SK-N-SH treated with all-trans-retinoic acid at 6 μM for 48 hours (cell line): Measurements from ENCODE around the gene ITPR3.

ENCODE experiments used
- CREB5 ChIP-seq: fragments of 250-450 bp; sonication (Bioruptor Pico); IDR thresholded peaks from 2 replicates; pipeline ENCODE4 v1.5.1; 2020; ENCODE audit warnings: low read depth, mild to moderate bottlenecking, moderate library complexity
- TF ChIP-seq, protein P1 (sequence below): fragments of 250-450 bp; sonication (Bioruptor Pico); IDR thresholded peaks from 2 replicates; pipeline ENCODE4 v1.8.0; 2020; ENCODE audit warnings: mild to moderate bottlenecking, moderate library complexity, borderline replicate concordance

DNA sequence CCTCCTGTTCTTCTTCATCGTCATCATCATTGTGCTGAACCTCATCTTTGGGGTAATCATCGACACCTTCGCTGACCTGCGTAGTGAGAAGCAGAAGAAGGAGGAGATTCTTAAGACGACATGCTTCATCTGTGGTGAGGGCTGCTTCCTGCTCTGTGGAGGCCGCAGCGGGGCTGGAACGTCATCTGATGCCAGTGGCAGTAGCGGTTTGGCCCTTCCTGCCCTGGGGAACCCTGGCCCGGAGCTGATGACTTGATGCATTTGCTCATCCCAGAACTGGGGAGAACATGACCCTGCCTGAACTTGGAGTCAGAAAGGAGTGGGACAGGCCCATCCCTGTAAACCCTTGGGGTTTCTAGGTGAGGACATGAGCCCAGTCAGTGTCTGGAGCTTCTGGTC lies 71.6 kb downstream of the ITPR3 start:
- TF ChIP-seq CREB5 (CRISPR knock-in tag) = no peak
- TF ChIP-seq, protein P1, sequence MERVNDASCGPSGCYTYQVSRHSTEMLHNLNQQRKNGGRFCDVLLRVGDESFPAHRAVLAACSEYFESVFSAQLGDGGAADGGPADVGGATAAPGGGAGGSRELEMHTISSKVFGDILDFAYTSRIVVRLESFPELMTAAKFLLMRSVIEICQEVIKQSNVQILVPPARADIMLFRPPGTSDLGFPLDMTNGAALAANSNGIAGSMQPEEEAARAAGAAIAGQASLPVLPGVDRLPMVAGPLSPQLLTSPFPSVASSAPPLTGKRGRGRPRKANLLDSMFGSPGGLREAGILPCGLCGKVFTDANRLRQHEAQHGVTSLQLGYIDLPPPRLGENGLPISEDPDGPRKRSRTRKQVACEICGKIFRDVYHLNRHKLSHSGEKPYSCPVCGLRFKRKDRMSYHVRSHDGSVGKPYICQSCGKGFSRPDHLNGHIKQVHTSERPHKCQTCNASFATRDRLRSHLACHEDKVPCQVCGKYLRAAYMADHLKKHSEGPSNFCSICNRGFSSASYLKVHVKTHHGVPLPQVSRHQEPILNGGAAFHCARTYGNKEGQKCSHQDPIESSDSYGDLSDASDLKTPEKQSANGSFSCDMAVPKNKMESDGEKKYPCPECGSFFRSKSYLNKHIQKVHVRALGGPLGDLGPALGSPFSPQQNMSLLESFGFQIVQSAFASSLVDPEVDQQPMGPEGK (CRISPR knock-in tag) = no peak
